HFF-Myc (cell line): ENCODE measurements around the gene GIT2.
A peak's percentile ranks its signal among the peaks of the same experiment; 100 is the strongest.
"Not testable (repeated sequence)": the region's sequence is repeated elsewhere in the genome, so short reads cannot be mapped to it uniquely, and the experiment has no call there.

ENCODE experiments used
- DNase-seq: peaks from one replicate; pipeline ENCODE4 v3.0.0-alpha.2; 2011; ENCODE audit warnings: low read depth; ENCODE audit errors: extremely low read depth
- H3K4me3 ChIP-seq: replicated peaks from 2 replicates; pipeline ENCODE4 v1.5.1; 2011; ENCODE audit warnings: low read depth, mild to moderate bottlenecking, control low read depth, low read length
- CTCF ChIP-seq: IDR thresholded peaks from 2 replicates; pipeline ENCODE4 v1.5.1; 2012; ENCODE audit warnings: mild to moderate bottlenecking, low read depth, low read length, control low read depth; ENCODE audit errors: missing control alignments

Gene GIT2

GRCh38 chr12:109930028-109930800, 66.0 kb downstream of the GIT2 start:
- no peak overlapping the region for H3K4me3 ChIP-seq
- TF ChIP-seq CTCF = no peak
- no peak for DNase-seq

GRCh38 chr12:109929326-109929725, 66.8 kb downstream of the GIT2 start:
- not testable (repeated sequence) for DNase-seq, H3K4me3 ChIP-seq

- DNase-seq = no peak
- no peak overlapping the region for H3K4me3 ChIP-seq
- no peak for TF ChIP-seq CTCF
These were observed 68.0 kb downstream of the GIT2 start for GRCh38 chr12:109928058-109928656.

- no peak overlapping the region for H3K4me3 ChIP-seq
- peak; percentile 84 for TF ChIP-seq CTCF
- no peak for DNase-seq
These were observed 68.5 kb downstream of the GIT2 start for GRCh38 chr12:109927622-109928021.

GRCh38 chr12:109926488-109927210, 69.5 kb downstream of the GIT2 start:
- H3K4me3 ChIP-seq = no peak overlapping the region
- no peak for DNase-seq
- no peak for TF ChIP-seq CTCF

- TF ChIP-seq CTCF = no peak
- DNase-seq = no peak
- no peak overlapping the region for H3K4me3 ChIP-seq
These were observed 70.2 kb downstream of the GIT2 start for GRCh38 chr12:109926016-109926415.

GRCh38 chr12:109925185-109925840, 70.9 kb downstream of the GIT2 start:
- no peak for TF ChIP-seq CTCF
- DNase-seq = no peak
- H3K4me3 ChIP-seq = no peak overlapping the region
